ENCODE data around the gene TAPBPL. TPM values are rescaled to one million over a fixed set of nuclear protein-coding genes. Genes with fewer than 3 reads are reported as not detected.
"Not testable (repeated sequence)": the region's sequence is repeated elsewhere in the genome, so short reads cannot be mapped to it uniquely, and the experiment has no call there.

The TAPBPL gene
- total RNA-seq, 1 donor from 2014 or later: 0.82 TPM

DNA sequence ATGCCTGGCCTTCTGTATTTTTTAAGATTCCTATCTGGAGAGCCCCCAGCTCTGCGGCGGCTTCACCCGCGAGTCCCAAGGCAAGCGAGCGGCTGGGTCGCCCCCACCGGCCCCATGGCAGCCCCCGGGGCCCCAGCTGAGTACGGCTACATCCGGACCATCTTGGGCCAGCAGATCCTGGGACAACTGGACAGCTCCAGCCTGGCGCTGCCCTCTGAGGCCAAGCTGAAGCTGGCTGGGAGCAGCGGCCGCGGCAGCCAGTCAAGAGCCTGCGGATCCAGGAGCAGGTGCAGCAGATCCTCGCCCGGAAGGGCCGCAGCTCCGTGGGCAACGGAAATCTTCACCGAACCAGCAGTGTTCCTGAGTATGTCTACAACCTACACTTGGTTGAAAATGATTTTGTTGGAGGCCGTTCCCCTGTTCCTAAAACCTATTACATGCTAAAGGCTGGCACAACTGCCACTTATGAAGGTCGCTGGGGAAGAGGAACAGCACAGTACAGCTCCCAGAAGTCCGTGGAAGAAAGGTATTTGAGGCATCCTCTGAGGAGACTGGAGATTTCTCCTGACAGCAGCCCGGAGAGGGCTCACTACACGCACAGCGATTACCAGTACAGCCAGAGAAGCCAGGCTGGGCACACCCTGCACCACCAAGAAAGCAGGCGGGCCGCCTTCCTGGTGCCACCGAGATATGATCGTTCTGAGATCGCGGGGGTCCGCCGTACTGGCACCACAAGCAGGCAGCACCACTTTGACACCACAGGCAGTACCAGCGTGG is 25.9 kb downstream of the TAPBPL start:
- not testable (repeated sequence) for FAIRE-seq; DNase-seq (ENCODE audit: low spot score in 2 of 2)

DNA sequence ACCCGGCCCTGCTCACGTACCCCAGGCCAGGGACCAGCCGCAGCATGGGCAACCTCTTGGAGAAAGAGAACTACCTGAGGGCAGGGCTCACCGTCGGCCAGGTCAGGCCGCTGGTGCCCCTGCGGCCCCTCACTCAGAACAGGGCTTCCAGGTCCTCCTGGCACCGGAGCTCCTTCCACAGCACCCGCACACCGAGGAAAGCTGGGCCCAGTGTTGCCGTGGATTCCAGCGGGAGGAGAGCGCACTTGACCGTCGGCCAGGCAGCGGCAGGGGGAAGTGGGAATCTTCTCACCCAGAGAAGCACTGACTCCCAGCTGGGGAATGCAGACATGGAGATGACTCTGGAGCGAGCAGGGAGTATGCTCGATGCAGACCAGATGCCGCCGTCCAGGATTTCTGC is 26.6 kb downstream of the TAPBPL start:
- DNase-seq (ENCODE audit: low spot score in 2 of 2) (no peak), FAIRE-seq (no peak)

DNA sequence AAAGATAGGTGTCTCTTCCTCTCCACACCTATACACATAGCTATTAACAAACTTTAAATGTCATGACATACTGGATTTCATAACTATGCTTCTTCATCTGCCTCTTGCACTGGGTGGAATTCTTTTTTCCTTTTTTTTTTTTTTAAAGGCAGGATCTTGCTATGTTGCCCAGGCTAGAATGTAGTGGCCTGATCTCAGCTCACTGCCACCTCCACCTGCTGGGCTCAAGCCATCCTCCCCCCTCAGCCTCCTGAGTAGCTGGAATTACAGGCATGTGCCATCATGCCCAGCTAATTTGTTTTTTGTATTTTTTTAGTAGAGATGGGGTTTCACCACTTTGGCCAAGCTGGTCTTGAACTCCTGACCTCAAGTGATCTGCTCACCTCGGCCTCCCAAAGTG is 36.4 kb downstream of the TAPBPL start:
- DNase-seq (ENCODE audit: low spot score in 2 of 2): no peak
- no peak for FAIRE-seq

DNA sequence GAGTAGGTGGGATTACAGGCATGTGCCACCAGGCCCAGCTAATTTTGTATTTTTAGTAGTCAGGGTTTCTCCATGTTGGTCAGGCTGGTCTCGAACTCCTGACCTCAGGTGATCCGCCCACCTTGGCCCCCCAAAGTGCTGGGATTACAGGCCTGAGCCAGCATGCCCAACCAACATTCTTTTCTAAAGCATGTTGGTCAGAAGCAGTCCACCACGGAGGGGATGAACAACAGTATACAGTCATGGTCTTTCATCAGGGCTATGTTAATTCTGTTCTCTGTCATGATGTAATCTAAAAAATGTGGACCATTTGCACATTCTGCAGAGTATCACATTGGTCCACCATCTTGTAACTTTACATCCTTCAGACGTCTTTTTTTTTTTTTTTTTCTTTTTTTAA is 37.6 kb downstream of the TAPBPL start:
- DNase-seq (ENCODE audit: low spot score in 2 of 2) (no peak), FAIRE-seq (no peak)

- not testable (repeated sequence) for FAIRE-seq; DNase-seq (ENCODE audit: low spot score in 2 of 2)
Observed at GRCh38 chr12:6490673-6491072, 38.8 kb downstream of the TAPBPL start.

DNA sequence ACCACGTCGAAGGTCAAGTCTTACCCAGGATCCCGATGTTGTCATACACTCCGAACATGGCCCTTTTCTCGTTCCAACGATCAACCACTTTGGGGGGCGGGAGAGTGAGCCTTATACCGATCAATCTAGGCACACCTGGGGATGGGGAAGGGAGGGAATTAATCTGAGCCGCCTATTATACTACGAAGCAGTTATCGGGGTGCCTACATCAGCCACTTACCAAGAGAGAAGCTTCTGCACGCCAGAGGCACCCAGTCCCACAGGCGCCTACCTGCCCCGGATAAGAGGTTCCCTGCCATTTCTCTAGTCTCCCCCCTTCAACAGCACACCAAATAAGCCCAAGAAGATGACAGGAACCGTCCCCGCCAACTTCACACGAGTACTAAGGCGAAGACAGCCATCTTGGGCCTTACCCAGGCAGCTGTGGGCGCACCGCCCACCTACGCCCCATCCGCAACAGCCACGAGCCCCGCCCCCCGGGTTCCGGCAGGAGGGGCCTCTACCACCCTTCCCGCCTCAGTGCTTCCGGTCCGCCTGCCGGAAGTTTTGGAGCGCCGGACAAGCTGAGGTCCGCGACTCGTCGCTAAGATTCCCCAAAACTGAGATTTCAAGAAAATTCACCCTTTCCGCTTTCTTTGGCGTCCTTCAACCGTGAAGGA is 41.1 kb downstream of the TAPBPL start, which contains the start of gene MRPL51:
TSS of gene MRPL51 (minus strand) at position 425 of the 659 bp plus-strand sequence. CDS start at position 299, 126 bp downstream.
- FAIRE-seq: no peak
- DNase-seq (ENCODE audit: low spot score in 2 of 2): peak; percentile 84 to 93

GRCh38 chr12:6493497-6494257 is 41.8 kb downstream of the TAPBPL start, which contains the start of gene NCAPD2:
NCAPD2 (plus strand) TSS chr12:6494102; CDS start chr12:6495099, 997 bp downstream.
- FAIRE-seq (no peak), DNase-seq (ENCODE audit: low spot score in 2 of 2) (peak; percentile 89)

DNA sequence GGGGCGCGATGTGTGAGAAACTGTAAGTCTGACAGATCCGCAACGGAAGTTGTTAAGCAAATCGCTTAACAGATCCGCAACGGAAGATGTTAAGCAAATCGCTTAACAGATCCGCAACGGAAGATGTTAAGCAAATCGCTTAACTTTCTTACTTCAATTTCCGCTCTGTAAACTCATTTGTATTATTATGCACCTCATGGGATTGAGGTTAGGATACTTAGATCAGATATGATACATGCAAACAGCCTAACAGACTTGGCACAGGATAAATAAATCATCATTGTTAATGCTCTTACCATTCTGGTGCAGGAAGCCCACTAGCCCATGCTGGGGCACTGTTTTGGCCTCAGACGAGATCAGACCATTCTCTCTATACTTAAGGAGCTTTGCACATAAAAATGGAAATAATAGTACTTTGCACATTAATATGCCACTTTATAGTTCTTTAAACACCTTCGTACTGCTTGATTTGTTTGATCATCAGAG is 42.5 kb downstream of the TAPBPL start:
- FAIRE-seq: no peak
- DNase-seq (ENCODE audit: low spot score in 2 of 2): no peak

DNA sequence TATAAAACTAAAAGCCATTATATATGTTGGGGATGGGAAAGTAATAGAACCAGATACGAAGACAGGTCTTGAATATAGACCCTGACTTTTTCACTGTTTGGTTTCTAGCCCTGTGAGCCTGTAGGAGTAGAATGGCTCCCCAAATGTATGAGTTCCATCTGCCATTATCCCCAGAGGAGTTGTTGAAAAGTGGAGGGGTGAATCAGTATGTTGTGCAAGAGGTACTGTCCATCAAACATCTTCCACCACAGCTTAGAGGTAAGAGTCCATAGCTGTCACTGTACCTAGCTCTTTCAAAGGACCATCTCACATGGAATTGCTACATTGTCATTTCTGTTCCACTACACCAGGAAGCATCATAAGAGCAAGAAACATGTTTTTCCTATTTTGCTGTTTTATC is 43.1 kb downstream of the TAPBPL start:
- no peak for FAIRE-seq
- no peak for DNase-seq (ENCODE audit: low spot score in 2 of 2)

DNA sequence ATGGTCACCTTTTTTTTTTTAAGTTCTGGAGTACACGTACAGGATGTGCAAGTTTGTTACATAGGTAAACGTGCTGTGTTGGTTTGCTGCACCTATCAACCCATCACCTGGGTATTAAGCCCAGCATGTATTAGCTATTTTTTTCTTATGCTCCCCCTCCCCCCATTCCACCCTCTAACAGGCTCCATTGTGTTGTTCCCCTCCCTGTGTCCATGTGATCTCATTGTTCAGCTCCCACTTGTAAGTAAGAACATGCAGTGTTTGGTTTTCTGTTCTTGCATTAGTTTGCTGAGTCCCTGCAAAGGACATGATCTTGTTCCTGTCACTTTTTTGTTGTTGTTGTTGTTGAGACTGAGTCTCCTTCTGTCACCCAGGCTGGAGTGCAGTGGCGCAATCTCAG is 45.4 kb downstream of the TAPBPL start:
- not testable (repeated sequence) for DNase-seq (ENCODE audit: low spot score in 2 of 2); FAIRE-seq

DNA sequence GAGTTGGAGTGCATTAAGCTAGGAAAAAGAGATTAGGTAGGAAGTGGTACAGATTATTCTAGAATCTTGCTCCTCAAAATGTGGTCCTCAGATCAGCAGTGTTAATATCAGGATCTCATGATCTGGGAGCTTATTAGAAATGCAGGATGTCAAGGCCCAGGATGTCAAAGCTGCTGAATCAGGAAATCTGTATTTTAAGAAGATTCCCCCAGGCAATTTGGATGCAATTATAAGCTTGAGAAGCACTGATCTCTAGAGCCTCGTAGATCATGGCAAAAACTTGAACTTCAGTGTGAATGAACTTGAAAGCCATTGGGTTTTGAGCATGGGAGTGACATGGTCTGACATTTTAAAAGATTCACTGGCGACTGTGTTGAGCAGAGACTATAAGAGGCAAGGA is 48.6 kb downstream of the TAPBPL start:
- DNase-seq (ENCODE audit: low spot score in 2 of 2): no peak

DNA sequence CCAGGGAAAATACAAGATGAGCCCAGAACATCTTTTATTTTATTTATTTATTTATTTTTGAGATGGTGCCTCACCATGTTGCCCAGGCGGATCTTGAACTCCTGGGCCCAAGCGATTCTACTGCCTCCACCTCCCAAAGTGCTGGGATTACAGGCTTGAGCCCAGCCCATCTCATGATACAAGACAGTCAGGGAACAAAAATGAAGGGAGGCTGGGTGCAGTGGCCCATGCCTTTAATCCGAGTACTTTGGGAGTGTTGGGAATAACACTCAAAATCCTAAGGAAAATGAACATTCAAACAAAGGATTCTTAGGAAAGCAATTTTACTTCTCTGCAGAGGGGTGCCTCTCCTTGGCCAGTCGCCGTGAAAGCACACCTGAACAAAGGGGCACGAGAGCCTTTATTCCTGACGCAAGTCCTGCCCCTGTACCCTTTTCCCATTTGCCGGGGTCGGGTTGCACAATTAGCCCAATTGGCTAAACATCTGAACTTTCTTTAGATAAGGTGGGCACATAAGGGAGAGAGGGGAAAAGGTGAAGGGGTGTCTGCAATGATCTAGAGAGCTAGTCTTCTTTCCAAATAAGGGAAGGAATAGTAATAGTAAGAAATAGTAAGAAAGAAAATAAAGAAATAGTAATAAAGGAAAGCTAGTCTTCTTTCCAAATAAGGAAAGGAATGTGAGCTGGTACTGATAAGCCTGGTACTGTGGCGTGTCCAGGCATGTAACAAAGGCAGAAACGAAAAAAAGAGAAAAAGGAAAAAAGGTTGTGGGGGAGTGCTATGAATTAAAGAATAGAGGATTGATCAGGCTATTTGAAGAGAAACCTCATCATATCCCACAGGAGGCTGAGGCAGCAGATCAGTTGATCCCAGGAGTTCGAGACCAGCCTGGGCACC is 55.5 kb downstream of the TAPBPL start:
- FAIRE-seq: no peak

More for the DNA sequence above, 48.6 kb downstream of the TAPBPL start:
- no peak for FAIRE-seq

GRCh38 chr12:6508087-6508486 is 56.2 kb downstream of the TAPBPL start:
- DNase-seq (ENCODE audit: low spot score in 2 of 2) (no peak), FAIRE-seq (no peak)

More for the DNA sequence above, 55.5 kb downstream of the TAPBPL start:
- DNase-seq (ENCODE audit: low spot score in 2 of 2): no peak

Other genes starting within 250 kb of the TAPBPL start
- under 0.01 TPM for gene PLEKHG6, start 141.4 kb upstream of the TAPBPL start, total RNA-seq
- gene TNFRSF1A, start 110.0 kb upstream of the TAPBPL start, total RNA-seq: 4.5 TPM
- not detected for gene SCNN1A, start 76.5 kb upstream of the TAPBPL start, total RNA-seq
- 2.4 TPM for gene LTBR, start 67.9 kb upstream of the TAPBPL start, total RNA-seq
- gene CD27, start 7.1 kb upstream of the TAPBPL start, total RNA-seq: 0.41 TPM
- 1.2 TPM for gene VAMP1, start 18.6 kb downstream of the TAPBPL start, total RNA-seq
- 27.3 TPM for gene MRPL51, start 41.2 kb downstream of the TAPBPL start, total RNA-seq
- 9.4 TPM for gene NCAPD2, start 42.1 kb downstream of the TAPBPL start, total RNA-seq
- 1,793 TPM for gene GAPDH, start 82.5 kb downstream of the TAPBPL start, total RNA-seq
- 4.9 TPM for gene IFFO1, start 104.0 kb downstream of the TAPBPL start, total RNA-seq
- gene NOP2, start 116.2 kb downstream of the TAPBPL start, total RNA-seq: 9.4 TPM
- 201 TPM for gene CHD4, start 155.3 kb downstream of the TAPBPL start, total RNA-seq
- 0.41 TPM for gene LPAR5, start 183.9 kb downstream of the TAPBPL start, total RNA-seq
- gene ACRBP, start 195.4 kb downstream of the TAPBPL start, total RNA-seq: 0.41 TPM
- 81.9 TPM for gene ING4, start 211.1 kb downstream of the TAPBPL start, total RNA-seq
- 12.2 TPM for gene ZNF384, start 237.3 kb downstream of the TAPBPL start, total RNA-seq
- gene PIANP, start 248.8 kb downstream of the TAPBPL start, total RNA-seq: 1.2 TPM